SK-N-SH (cell line): ENCODE measurements around the gene ZIC1. TPM values are rescaled to one million over a fixed set of nuclear protein-coding genes. Genes with fewer than 3 reads are reported as not detected.

Experiments used
- CTCF ChIA-PET: fragments of 300-600, 350-600 bp; formaldehyde crosslinking; extraction: SDS; loops from one replicate; lab custom pipeline; 2021; lab: Yijun Ruan, JAX
- POLR2A ChIA-PET: fragments of 350-600 bp; sonication (Branson Sonifier 250); formaldehyde crosslinking; extraction: SDS; loops from one replicate; lab custom pipeline; 2020; ENCODE audit warnings: antibody characterized with exemption, inconsistent platforms; lab: Yijun Ruan, JAX
- DNase-seq: peaks from one replicate; pipeline ENCODE4 v3.0.0; 2012
- H2AFZ ChIP-seq: fragments of 200-600 bp; sonication (generic); 2 replicates; pipeline ENCODE4 v1.8.1; 2016; ENCODE audit warnings: antibody characterized with exemption, mild to moderate bottlenecking, low read depth
- H3F3A ChIP-seq: fragments of 200-600 bp; sonication (generic); replicated peaks from 2 replicates; pipeline ENCODE3; 2016; ENCODE audit warnings: antibody characterized with exemption, mild to moderate bottlenecking; ENCODE audit not compliant: insufficient read depth
- H3K27ac ChIP-seq, 2 experiments: fragments of 200-500 bp in 1 of 2; fragments of 200-600 bp in 1 of 2; sonication (Bioruptor generic) in 1 of 2; sonication (generic), shearing (Covaris generic) in 1 of 2; 2 replicates each; pipeline versions ENCODE4 v1.5.1 to v1.6.1; 2014 to 2016; ENCODE audit warnings: low read depth in 2 of 2, inconsistent platforms in 1 of 2, low read length in 1 of 2, mild to moderate bottlenecking in 1 of 2, mixed read lengths in 1 of 2
- H3K27me3 ChIP-seq: fragments of 200-600 bp; sonication (generic), shearing (Covaris generic); 2 replicates; pipeline ENCODE4 v1.6.1; 2016; ENCODE audit warnings: mixed run types; ENCODE audit not compliant: insufficient read depth
- H3K36me3 ChIP-seq, 2 experiments: fragments of 200-500 bp in 1 of 2; fragments of 200-600 bp in 1 of 2; sonication (Bioruptor generic) in 1 of 2; sonication (generic) in 1 of 2; replicated peaks in 1 of 2; 2 replicates each; pipeline versions ENCODE3 to v1.5.1; 2014 to 2016; ENCODE audit warnings: low read length in 1 of 2, mild to moderate bottlenecking in 1 of 2; ENCODE audit not compliant: insufficient read depth in 2 of 2, control insufficient read depth in 1 of 2
- H3K4me1 ChIP-seq, 2 experiments: fragments of 200-500 bp in 1 of 2; fragments of 200-600 bp in 1 of 2; sonication (Bioruptor generic) in 1 of 2; sonication (generic), shearing (Covaris generic) in 1 of 2; 2 replicates each; pipeline versions ENCODE4 v1.5.1 to v1.6.1; 2014 to 2016; ENCODE audit warnings: low read depth in 1 of 2, low read length in 1 of 2, mixed run types in 1 of 2; ENCODE audit not compliant: insufficient read depth in 2 of 2, control insufficient read depth in 1 of 2
- H3K4me2 ChIP-seq: fragments of 200-600 bp; sonication (generic), shearing (Covaris generic); 2 replicates; pipeline ENCODE4 v1.6.1; 2017; ENCODE audit warnings: mixed run types
- H3K4me3 ChIP-seq, 2 experiments: fragments of 200-500 bp in 1 of 2; fragments of 200-600 bp in 1 of 2; sonication (Bioruptor generic) in 1 of 2; sonication (generic), shearing (Covaris generic) in 1 of 2; 2 replicates each; pipeline versions ENCODE4 v1.5.1 to v1.8.1; 2014 to 2016; ENCODE audit warnings: low read depth in 2 of 2, inconsistent platforms in 1 of 2, low read length in 1 of 2, mild to moderate bottlenecking in 1 of 2, mixed read lengths in 1 of 2, moderate library complexity in 1 of 2
- H3K79me2 ChIP-seq: fragments of 200-600 bp; sonication (generic); 2 replicates; pipeline ENCODE4 v1.8.1; 2017; ENCODE audit warnings: mild to moderate bottlenecking; ENCODE audit not compliant: insufficient read depth
- H3K9ac ChIP-seq: fragments of 200-600 bp; sonication (generic); 2 replicates; pipeline ENCODE4 v1.6.1; 2017; ENCODE audit warnings: mixed run types
- H3K9me2 ChIP-seq: fragments of 200-600 bp; sonication (generic); 2 replicates; pipeline ENCODE4 v1.6.1; 2017; ENCODE audit warnings: mixed run types
- H3K9me3 ChIP-seq: fragments of 200-600 bp; sonication (generic); 2 replicates; pipeline ENCODE4 v1.6.1; 2017; ENCODE audit warnings: mixed run types, mild to moderate bottlenecking, moderate library complexity
- H4K20me1 ChIP-seq: fragments of 200-600 bp; sonication (generic); 2 replicates; pipeline ENCODE4 v1.6.1; 2017; ENCODE audit warnings: mild to moderate bottlenecking, mixed run types; ENCODE audit not compliant: insufficient read depth
- CTCF ChIP-seq: fragments of 200-600 bp; sonication (generic); IDR thresholded peaks from 2 replicates; pipeline ENCODE4 v1.6.1; 2017; ENCODE audit warnings: antibody characterized with exemption, mild to moderate bottlenecking, moderate library complexity
- FOXM1 ChIP-seq: IDR thresholded peaks from 2 replicates; pipeline ENCODE4 v1.4.0; 2012; ENCODE audit warnings: low read depth, mild to moderate bottlenecking
- RAD21 ChIP-seq: IDR thresholded peaks from 2 replicates; pipeline ENCODE4 v1.6.1; 2012; ENCODE audit warnings: mild to moderate bottlenecking, low read length
- TAF1 ChIP-seq: IDR thresholded peaks from 2 replicates; pipeline ENCODE4 v1.6.1; 2012; ENCODE audit warnings: low read depth, mild to moderate bottlenecking, low read length, moderate library complexity, borderline replicate concordance
- WGBS: methylation state at CpG from one replicate; pipeline ENCODE4 v1.1.6; 2017; ENCODE audit warnings: low lambda C conversion rate; 5-methylcytosine and 5-hydroxymethylcytosine counted together
- polyA plus RNA-seq, 3 experiments: library from polyadenylated mRNA; depleted of rRNA; stranded (reverse); fragments of >200 nt; gene quantifications; 2 replicates each; pipeline ENCODE4 v1.2.3, GENCODE V29; 2012
- TF ChIP-seq, protein P1 (sequence below): IDR thresholded peaks from 2 replicates; pipeline ENCODE4 v1.4.0; 2012; ENCODE audit warnings: low read depth

Gene ZIC1
- polyA plus RNA-seq, 1 of the 3 experiments (the other 2 are of a cell fraction): 16.7 TPM

GRCh38 chr3:147384210-147385058, 24.7 kb upstream of the ZIC1 start:
- Histone ChIP-seq H3K9ac (no peak overlapping the region), H3K4me1 (no peaks in the 10 kb centered on the region), H3K36me3 (no peaks in the 10 kb centered on the region), H3K79me2 (no peaks in the 10 kb centered on the region), H3K27ac (no peak overlapping the region), H3K9me3 (no peaks in the 10 kb centered on the region), H2AFZ (no peak overlapping the region), H4K20me1 (no peaks in the 10 kb centered on the region), H3K9me2 (no peaks in the 10 kb centered on the region), H3K4me2 (no peak overlapping the region), H3F3A (no peaks in the 10 kb centered on the region), H3K4me3 (no peak overlapping the region; a peak in 1 of 4 replicates), H3K27me3 (peaks cover 33% of the 10 kb centered on the region)
- TF ChIP-seq CTCF: peak; percentile 32; the same call in 1 of the 2 replicates
- TF ChIP-seq, protein P1, sequence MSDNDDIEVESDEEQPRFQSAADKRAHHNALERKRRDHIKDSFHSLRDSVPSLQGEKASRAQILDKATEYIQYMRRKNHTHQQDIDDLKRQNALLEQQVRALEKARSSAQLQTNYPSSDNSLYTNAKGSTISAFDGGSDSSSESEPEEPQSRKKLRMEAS: no peak
- ChIA-PET CTCF (interaction anchor here (0.7 to 2.3 kb wide), 6 partner anchors 8 to 713 kb away, joined by 3 to 10 read pairs (median 3); no protein-coding TSS in a partner anchor), POLR2A (no interaction called here)
- WGBS: 66% methylated on average over 18 of the region's 27 CpGs
- no peak for DNase-seq

GRCh38 chr3:147385059-147386012, 23.8 kb upstream of the ZIC1 start:
- H4K20me1 ChIP-seq: no peaks in the 10 kb centered on the region
- H2AFZ ChIP-seq: no peak overlapping the region
- H3K4me3 ChIP-seq: no peak overlapping the region; a peak in 1 of 4 replicates
- H3F3A ChIP-seq: no peaks in the 10 kb centered on the region
- TF ChIP-seq RAD21 (no peak), TAF1 (no peak), FOXM1 (no peak)
- TF ChIP-seq, protein P1: no peak
- TF ChIP-seq, all 33 proteins: peak for 0
- no peaks in the 10 kb centered on the region for H3K9me3 ChIP-seq
- ChIA-PET CTCF (interaction anchor here (2.3 kb wide), 1 partner anchor 7 kb away, joined by 10 read pairs; no protein-coding TSS in a partner anchor), POLR2A (no interaction called here)
- H3K27me3 ChIP-seq: peaks cover 31% of the 10 kb centered on the region
- H3K4me2 ChIP-seq: no peak overlapping the region
- H3K9me2 ChIP-seq: no peaks in the 10 kb centered on the region
- DNase-seq: no peak
- WGBS: 56% methylated on average over 23 of the region's 23 CpGs
- H3K36me3 ChIP-seq: no peaks in the 10 kb centered on the region
- no peaks in the 10 kb centered on the region for H3K79me2 ChIP-seq
- H3K9ac ChIP-seq: no peak overlapping the region
- H3K27ac ChIP-seq: no peak overlapping the region
- H3K4me1 ChIP-seq: no peaks in the 10 kb centered on the region
